BJ (cell line): ENCODE measurements around the gene FXYD5. TPM values are rescaled to one million over a fixed set of nuclear protein-coding genes. Genes with fewer than 3 reads are reported as not detected.
"Not testable (repeated sequence)": the region's sequence is repeated elsewhere in the genome, so short reads cannot be mapped to it uniquely, and the experiment has no call there.

ENCODE experiments used
- CTCF ChIA-PET: fragments of 350-600 bp; formaldehyde crosslinking; extraction: SDS; loops from one replicate; lab custom pipeline; 2021; ENCODE audit warnings: antibody characterized with exemption, inconsistent platforms; lab: Yijun Ruan, JAX
- POLR2A ChIA-PET: fragments of 300-600 bp; sonication (Branson Sonifier 250); formaldehyde crosslinking; extraction: SDS; loops from one replicate; lab custom pipeline; 2021; ENCODE audit warnings: antibody characterized with exemption; lab: Charles Lee
- DNase-seq: peaks from one replicate; pipeline ENCODE4 v3.0.0-alpha.2; 2011; ENCODE audit warnings: low read depth
- H3K27me3 ChIP-seq: 2 replicates; pipeline ENCODE4 v1.6.0; 2011; ENCODE audit warnings: low read length; ENCODE audit not compliant: control insufficient read depth, insufficient read depth
- H3K36me3 ChIP-seq: 2 replicates; pipeline ENCODE4 v1.5.1; 2011; ENCODE audit warnings: low read length; ENCODE audit not compliant: control insufficient read depth, insufficient read depth
- H3K4me3 ChIP-seq: 2 replicates; pipeline ENCODE4 v1.5.1; 2011; ENCODE audit warnings: low read depth, mild to moderate bottlenecking, control low read depth, low read length
- CTCF ChIP-seq: IDR thresholded peaks from 2 replicates; pipeline ENCODE4 v1.5.1; 2011; ENCODE audit warnings: low read depth, mild to moderate bottlenecking, control low read depth, inconsistent platforms, low read length, moderate library complexity; ENCODE audit not compliant: insufficient read depth
- polyA plus RNA-seq: library from polyadenylated mRNA; depleted of rRNA; stranded (reverse); fragments of >200 nt; gene quantifications from 2 replicates; pipeline ENCODE4 v1.2.3, GENCODE V29; 2011

The FXYD5 gene
- polyA plus RNA-seq, 1 experiment = 332 TPM

GRCh38 chr19:35127871-35128270 is 26.7 kb upstream of the FXYD5 start:
- CTCF ChIA-PET = interaction anchor here (0.7 to 2.6 kb wide), 5 partner anchors 8 to 14 kb away, joined by 3 to 25 read pairs (median 6); partner anchors contain the start of gene LGI4

GRCh38 chr19:35128398-35129057 is 26.0 kb upstream of the FXYD5 start:
- TF ChIP-seq CTCF = no peak
- no peak for DNase-seq
- ChIA-PET POLR2A (interaction anchor here (0.6 kb wide), 1 partner anchor 85 kb away, joined by 4 read pairs; no protein-coding TSS in a partner anchor), CTCF (interaction anchor here (0.7 to 2.6 kb wide), 3 partner anchors 8 to 14 kb away, joined by 4 to 25 read pairs (median 6); partner anchors contain the start of gene LGI4)
- Histone ChIP-seq H3K36me3 (no peaks in the 10 kb centered on the region), H3K4me3 (no peak overlapping the region), H3K27me3 (peaks cover 4% of the 10 kb centered on the region)

More at GRCh38 chr19:35127871-35128270, 26.7 kb upstream of the FXYD5 start:
- DNase-seq = no peak
- no peak overlapping the region for H3K4me3 ChIP-seq
- peaks cover 4% of the 10 kb centered on the region for H3K27me3 ChIP-seq
- POLR2A ChIA-PET = interaction anchor here (0.6 kb wide), 1 partner anchor 84 kb away, joined by 4 read pairs; no protein-coding TSS in a partner anchor
- TF ChIP-seq CTCF = no peak
- no peaks in the 10 kb centered on the region for H3K36me3 ChIP-seq

- H3K36me3 ChIP-seq, POLR2A ChIA-PET, H3K4me3 ChIP-seq, DNase-seq, H3K27me3 ChIP-seq: not testable (repeated sequence)
- CTCF ChIA-PET = interaction anchor here (1.0 kb wide), 1 partner anchor 15 kb away, joined by 3 read pairs; no protein-coding TSS in a partner anchor
Observed at GRCh38 chr19:35129724-35130274, 24.7 kb upstream of the FXYD5 start.

GRCh38 chr19:35130761-35131720 is 23.5 kb upstream of the FXYD5 start:
- Histone ChIP-seq H3K4me3 (no peak overlapping the region), H3K27me3 (peaks cover 4% of the 10 kb centered on the region), H3K36me3 (no peaks in the 10 kb centered on the region)
- POLR2A ChIA-PET = no interaction called here
- no peak for DNase-seq
- TF ChIP-seq CTCF = no peak
- CTCF ChIA-PET = interaction anchor here (1.0 kb wide), 2 partner anchors 14 to 16 kb away, joined by 3 to 4 read pairs; no protein-coding TSS in a partner anchor

GRCh38 chr19:35132254-35132653 is 22.3 kb upstream of the FXYD5 start:
- Histone ChIP-seq H3K27me3 (peaks cover 4% of the 10 kb centered on the region), H3K4me3 (no peak overlapping the region), H3K36me3 (no peaks in the 10 kb centered on the region)
- ChIA-PET POLR2A (no interaction called here), CTCF (interaction anchor here (1.0 kb wide), 1 partner anchor 15 kb away, joined by 4 read pairs; no protein-coding TSS in a partner anchor)
- no peak for DNase-seq
- no peak for TF ChIP-seq CTCF
